GM12873 (cell line): Measurements from ENCODE around the gene GRIN2B.

ENCODE experiments used
- CTCF ChIP-seq: IDR thresholded peaks from 2 replicates; pipeline ENCODE4 v1.5.1; 2012; ENCODE audit warnings: low read depth, mild to moderate bottlenecking, moderate library complexity, low read length, control low read depth; ENCODE audit not compliant: insufficient read depth; ENCODE audit errors: missing control alignments

Gene GRIN2B

GRCh38 chr12:13981296-13981962, at the start of gene GRIN2B:
Gene GRIN2B, minus strand, starts transcription at chr12:13981602. Its CDS starts 115,394 bp downstream, at chr12:13866208.
- TF ChIP-seq CTCF = no peak

- no peak for TF ChIP-seq CTCF
Observed at GRCh38 chr12:14026537-14026936, 45.1 kb upstream of the GRIN2B start.

GRCh38 chr12:14024591-14024990, 43.2 kb upstream of the GRIN2B start:
- TF ChIP-seq CTCF = no peak

- TF ChIP-seq CTCF = no peak
Observed at GRCh38 chr12:14018080-14018479, 36.7 kb upstream of the GRIN2B start.

GRCh38 chr12:14010989-14011388, 29.6 kb upstream of the GRIN2B start:
- TF ChIP-seq CTCF = no peak

GRCh38 chr12:14007639-14008038, 26.2 kb upstream of the GRIN2B start:
- no peak for TF ChIP-seq CTCF

- no peak for TF ChIP-seq CTCF
Observed at GRCh38 chr12:13992585-13992984, 11.2 kb upstream of the GRIN2B start.

GRCh38 chr12:13992106-13992505, 10.7 kb upstream of the GRIN2B start:
- TF ChIP-seq CTCF = no peak
